Activated T-cell treated with anti-CD3 and anti-CD28 coated beads, Interleukin-2, amount 50 U/mL, for 24 hours (primary cell): ENCODE data around the gene SMAD4.

Experiments
- DNase-seq: peaks from one replicate; pipeline ENCODE4 v3.0.0-alpha.2; 2020
- H3K27ac Mint-ChIP-seq: 2 replicates; pipeline ENCODE4 v1.8.0; 2020; ENCODE audit warnings: mild to moderate bottlenecking, mixed read lengths
- H3K27me3 Mint-ChIP-seq: 2 replicates; pipeline ENCODE4 v1.8.0; 2020; ENCODE audit warnings: mixed read lengths
- H3K36me3 Mint-ChIP-seq: 2 replicates; pipeline ENCODE4 v1.8.0; 2020; ENCODE audit warnings: low read depth, mixed read lengths
- H3K4me1 Mint-ChIP-seq: 2 replicates; pipeline ENCODE4 v1.8.0; 2020; ENCODE audit warnings: low read depth, mixed read lengths
- H3K4me3 Mint-ChIP-seq: 2 replicates; pipeline ENCODE4 v1.8.0; 2020; ENCODE audit warnings: mild to moderate bottlenecking, moderate library complexity, mixed read lengths
- H3K9me3 Mint-ChIP-seq: 2 replicates; pipeline ENCODE4 v1.8.0; 2020; ENCODE audit warnings: mixed read lengths

The SMAD4 gene

DNA sequence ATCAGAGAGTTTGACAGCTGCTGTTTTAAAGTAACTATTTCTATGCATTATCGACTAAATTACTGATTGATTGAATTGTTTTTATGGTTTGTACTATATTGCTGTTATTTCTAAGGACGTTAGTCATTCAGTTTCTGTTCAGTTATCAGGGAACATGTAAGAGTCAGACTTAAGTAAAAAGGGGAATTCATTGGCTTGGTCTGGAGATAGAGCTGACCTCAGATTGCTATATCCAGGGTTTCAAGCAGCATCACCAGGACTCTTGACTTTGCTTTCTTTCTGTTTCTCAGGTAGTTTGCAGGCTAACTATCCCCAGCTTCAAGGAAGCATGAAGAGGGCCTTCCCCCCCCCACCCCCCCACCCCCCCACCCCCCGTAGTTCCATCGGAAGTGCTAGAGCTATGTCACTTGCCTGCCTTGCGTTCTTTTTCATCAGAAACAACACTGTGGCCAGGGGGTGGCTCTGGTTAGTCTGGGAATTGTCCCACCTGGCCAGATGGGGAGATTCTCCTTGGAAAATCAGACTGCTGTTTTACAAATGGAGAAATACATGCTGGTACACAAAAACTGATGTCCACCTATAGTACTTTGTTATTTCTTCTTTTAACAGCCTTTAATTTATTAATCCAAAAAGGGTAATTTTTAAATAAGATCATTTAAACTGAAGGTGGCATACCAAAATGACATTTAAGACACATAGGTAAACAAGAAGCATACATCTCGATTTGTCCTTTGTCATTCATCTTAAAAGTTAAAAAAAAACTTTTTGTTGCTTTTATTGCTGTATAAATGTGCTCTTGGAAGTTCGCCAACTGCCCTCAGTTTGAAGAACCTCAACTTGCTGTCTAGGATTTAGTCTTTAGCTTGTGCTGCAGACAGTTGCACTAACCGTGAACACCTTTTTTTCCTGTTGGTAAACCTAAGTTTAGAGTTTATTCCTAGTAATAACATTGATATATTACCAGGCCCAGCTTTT lies 9.4 kb downstream of the SMAD4 start:
- Mint-ChIP-seq H3K9me3 (no peaks in the 10 kb centered on the region), H3K4me3 (no peak overlapping the region), H3K4me1 (peaks cover 91% of the 10 kb centered on the region), H3K36me3 (peaks cover 30% of the 10 kb centered on the region), H3K27me3 (no peaks in the 10 kb centered on the region), H3K27ac (peak overlapping the region; percentile 84)
- no peak for DNase-seq

GRCh38 chr18:51041677-51042352 lies 11.8 kb downstream of the SMAD4 start:
- Mint-ChIP-seq H3K27me3 (no peaks in the 10 kb centered on the region), H3K27ac (peak overlapping the region; percentile 76), H3K9me3 (no peaks in the 10 kb centered on the region), H3K4me1 (peaks cover 87% of the 10 kb centered on the region), H3K36me3 (peaks cover 18% of the 10 kb centered on the region), H3K4me3 (no peak overlapping the region)
- DNase-seq, result no peak

DNA sequence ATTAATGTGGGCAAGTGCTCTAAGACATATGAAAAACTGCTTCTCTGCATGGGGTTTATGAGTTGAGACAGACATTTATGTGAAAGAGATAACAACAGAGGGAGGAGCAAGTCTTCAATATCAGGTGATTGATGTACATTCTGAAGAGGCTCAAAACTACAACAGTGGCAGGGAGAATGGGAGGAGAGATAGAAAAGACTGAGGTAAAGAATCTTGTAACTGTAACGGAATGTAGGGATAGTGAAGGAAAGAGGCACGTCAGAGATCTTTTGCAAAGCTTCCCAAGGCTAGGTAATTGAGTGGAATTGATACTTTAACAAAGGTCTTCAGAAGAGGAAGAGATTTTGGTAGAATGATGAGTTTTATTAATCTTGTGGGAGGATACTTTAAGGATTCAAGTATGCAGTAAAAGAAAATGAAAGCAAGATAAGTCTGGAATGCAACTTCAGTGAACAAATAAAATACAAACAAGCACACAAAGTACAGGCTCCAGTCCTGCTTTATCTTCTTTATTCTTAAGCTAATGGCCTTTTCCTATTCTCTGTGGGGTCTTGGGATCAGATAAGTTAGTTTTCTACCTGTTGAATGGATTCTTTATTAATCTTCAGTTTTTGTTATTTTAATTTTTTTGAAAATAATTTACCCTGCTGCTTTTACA lies 15.0 kb downstream of the SMAD4 start:
- Mint-ChIP-seq H3K4me3 (no peak overlapping the region), H3K27ac (peak overlapping the region; percentile 76), H3K4me1 (peaks cover 68% of the 10 kb centered on the region)

DNA sequence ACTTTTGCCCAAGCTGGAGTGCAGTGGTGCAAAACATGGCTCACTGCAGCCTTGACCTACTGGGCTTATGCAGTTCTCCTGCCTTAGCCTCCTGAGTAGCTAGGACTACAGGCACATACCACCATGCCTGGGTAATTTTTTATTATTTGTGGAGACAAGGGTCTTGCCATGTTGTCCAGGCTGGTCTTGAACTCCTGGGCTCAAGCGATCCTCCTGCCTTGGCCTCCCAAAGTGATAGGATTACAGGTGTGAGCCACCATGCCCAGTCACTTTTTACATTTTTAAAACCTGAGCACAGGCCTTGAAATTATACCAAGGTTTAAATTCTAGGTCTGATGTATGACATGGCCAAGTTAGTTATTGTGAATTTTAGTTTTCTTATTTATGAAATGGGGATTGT lies 18.2 kb downstream of the SMAD4 start:
- Mint-ChIP-seq H3K36me3 (peaks cover 56% of the 10 kb centered on the region), H3K27me3 (no peaks in the 10 kb centered on the region), H3K4me1 (peaks cover 56% of the 10 kb centered on the region), H3K27ac (peak overlapping the region; percentile 59), H3K4me3 (no peak overlapping the region), H3K9me3 (no peaks in the 10 kb centered on the region)
- DNase-seq, result no peak

More for the DNA sequence above, 15.0 kb downstream of the SMAD4 start:
- peaks cover 34% of the 10 kb centered on the region for H3K36me3 Mint-ChIP-seq
- H3K27me3 Mint-ChIP-seq, result no peaks in the 10 kb centered on the region
- no peak for DNase-seq
- H3K9me3 Mint-ChIP-seq, result no peaks in the 10 kb centered on the region

- Mint-ChIP-seq H3K27ac (peak overlapping the region; percentile 76), H3K4me1 (peaks cover 56% of the 10 kb centered on the region), H3K4me3 (no peak overlapping the region), H3K27me3 (no peaks in the 10 kb centered on the region), H3K9me3 (no peaks in the 10 kb centered on the region), H3K36me3 (peaks cover 65% of the 10 kb centered on the region)
- DNase-seq, result no peak
Observed at GRCh38 chr18:51049137-51049536, 19.1 kb downstream of the SMAD4 start.

- DNase-seq, result no peak
- H3K27ac Mint-ChIP-seq, result peak overlapping the region; percentile 58
- H3K9me3 Mint-ChIP-seq, result no peaks in the 10 kb centered on the region
- H3K27me3 Mint-ChIP-seq, result no peaks in the 10 kb centered on the region
- H3K4me3 Mint-ChIP-seq, result no peak overlapping the region
- H3K4me1 Mint-ChIP-seq, result peaks cover 43% of the 10 kb centered on the region
- peaks cover 76% of the 10 kb centered on the region for H3K36me3 Mint-ChIP-seq
Observed at GRCh38 chr18:51051105-51051712, 21.2 kb downstream of the SMAD4 start.

GRCh38 chr18:51053814-51054213 lies 23.8 kb downstream of the SMAD4 start:
- DNase-seq, result no peak
- Mint-ChIP-seq H3K27ac (peak overlapping the region; percentile 90), H3K36me3 (peaks cover 81% of the 10 kb centered on the region), H3K9me3 (no peaks in the 10 kb centered on the region), H3K4me1 (peaks cover 39% of the 10 kb centered on the region), H3K4me3 (no peak overlapping the region), H3K27me3 (no peaks in the 10 kb centered on the region)

DNA sequence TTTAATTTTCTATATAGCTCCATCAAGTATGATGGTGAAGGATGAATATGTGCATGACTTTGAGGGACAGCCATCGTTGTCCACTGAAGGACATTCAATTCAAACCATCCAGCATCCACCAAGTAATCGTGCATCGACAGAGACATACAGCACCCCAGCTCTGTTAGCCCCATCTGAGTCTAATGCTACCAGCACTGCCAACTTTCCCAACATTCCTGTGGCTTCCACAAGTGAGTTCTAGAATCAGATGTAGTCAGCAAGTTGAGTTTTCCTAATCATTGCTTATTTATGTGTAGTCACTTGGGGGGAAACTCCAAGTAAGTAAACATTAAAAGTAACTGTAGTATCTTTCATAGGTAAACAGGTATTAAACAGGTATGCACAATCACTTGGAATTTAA lies 24.8 kb downstream of the SMAD4 start:
- no peak for DNase-seq
- Mint-ChIP-seq H3K27ac (no peak overlapping the region), H3K4me3 (no peak overlapping the region), H3K27me3 (no peaks in the 10 kb centered on the region), H3K36me3 (peaks cover 81% of the 10 kb centered on the region), H3K4me1 (peaks cover 36% of the 10 kb centered on the region), H3K9me3 (no peaks in the 10 kb centered on the region)

GRCh38 chr18:51059969-51060368 lies 30.0 kb downstream of the SMAD4 start:
- Mint-ChIP-seq H3K27ac (no peak overlapping the region), H3K27me3 (no peaks in the 10 kb centered on the region), H3K36me3 (peaks cover 82% of the 10 kb centered on the region), H3K4me3 (no peak overlapping the region), H3K4me1 (peaks cover 12% of the 10 kb centered on the region), H3K9me3 (no peaks in the 10 kb centered on the region)
- DNase-seq, result no peak

- Mint-ChIP-seq H3K27ac (peak overlapping the region; percentile 28), H3K9me3 (no peaks in the 10 kb centered on the region), H3K27me3 (no peaks in the 10 kb centered on the region), H3K4me3 (no peak overlapping the region), H3K4me1 (peaks cover 4% of the 10 kb centered on the region), H3K36me3 (peaks cover 71% of the 10 kb centered on the region)
- DNase-seq, result no peak
Observed at GRCh38 chr18:51064256-51064655, 34.2 kb downstream of the SMAD4 start.

DNA sequence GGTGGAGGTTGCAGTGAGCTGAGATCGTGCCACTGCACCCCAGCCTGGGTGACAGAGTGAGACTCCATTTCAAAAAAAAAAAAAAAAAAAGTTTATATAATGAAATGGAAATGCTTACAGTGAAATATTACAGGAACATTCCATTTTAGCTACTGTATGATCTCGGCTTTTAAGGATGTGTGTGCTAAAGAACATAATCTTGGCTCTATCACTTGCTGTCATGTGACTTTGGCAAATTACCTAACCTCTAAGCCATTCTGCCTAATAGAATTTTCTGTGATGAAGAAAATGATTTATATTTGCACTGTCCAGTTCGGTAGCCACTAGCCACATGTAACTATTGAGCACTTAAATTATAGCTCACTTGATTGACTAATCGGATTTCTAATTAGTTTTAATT lies 36.3 kb downstream of the SMAD4 start:
- no peak for DNase-seq
- Mint-ChIP-seq H3K9me3 (no peaks in the 10 kb centered on the region), H3K27me3 (no peaks in the 10 kb centered on the region), H3K27ac (no peak overlapping the region), H3K4me1 (peaks cover 19% of the 10 kb centered on the region), H3K36me3 (peaks cover 77% of the 10 kb centered on the region), H3K4me3 (no peak overlapping the region)

- H3K9me3 Mint-ChIP-seq, result no peaks in the 10 kb centered on the region
- H3K4me3 Mint-ChIP-seq, result no peak overlapping the region
- H3K4me1 Mint-ChIP-seq, result peaks cover 33% of the 10 kb centered on the region
- H3K36me3 Mint-ChIP-seq, result peaks cover 82% of the 10 kb centered on the region
- H3K27me3 Mint-ChIP-seq, result no peaks in the 10 kb centered on the region
- no peak overlapping the region for H3K27ac Mint-ChIP-seq
- DNase-seq, result no peak
Observed at GRCh38 chr18:51068105-51068504, 38.1 kb downstream of the SMAD4 start.

- DNase-seq, result no peak
- Mint-ChIP-seq H3K27ac (peak overlapping the region; percentile 50), H3K36me3 (peaks cover 81% of the 10 kb centered on the region), H3K4me3 (no peak overlapping the region), H3K9me3 (no peaks in the 10 kb centered on the region), H3K27me3 (no peaks in the 10 kb centered on the region), H3K4me1 (peaks cover 47% of the 10 kb centered on the region)
Observed at GRCh38 chr18:51069885-51070284, 39.9 kb downstream of the SMAD4 start.

GRCh38 chr18:51070545-51070944 lies 40.5 kb downstream of the SMAD4 start:
- DNase-seq, result no peak
- Mint-ChIP-seq H3K27me3 (no peaks in the 10 kb centered on the region), H3K4me1 (peaks cover 47% of the 10 kb centered on the region), H3K36me3 (peaks cover 81% of the 10 kb centered on the region), H3K9me3 (no peaks in the 10 kb centered on the region), H3K27ac (peak overlapping the region; percentile 75), H3K4me3 (no peak overlapping the region)
